SK-N-SH (cell line): ENCODE data around the gene PEX3. TPM values are rescaled to one million over a fixed set of nuclear protein-coding genes. Genes with fewer than 3 reads are reported as not detected.
"Not testable (repeated sequence)": the region's sequence is repeated elsewhere in the genome, so short reads cannot be mapped to it uniquely, and the experiment has no call there.

Experiments
- CTCF ChIA-PET: fragments of 300-600, 350-600 bp; formaldehyde crosslinking; extraction: SDS; loops from one replicate; lab custom pipeline; 2021; lab: Yijun Ruan, JAX
- POLR2A ChIA-PET: fragments of 350-600 bp; sonication (Branson Sonifier 250); formaldehyde crosslinking; extraction: SDS; loops from one replicate; lab custom pipeline; 2020; ENCODE audit warnings: antibody characterized with exemption, inconsistent platforms; lab: Yijun Ruan, JAX
- DNase-seq: peaks from one replicate; pipeline ENCODE4 v3.0.0; 2012
- H2AFZ ChIP-seq: fragments of 200-600 bp; sonication (generic); 2 replicates; pipeline ENCODE4 v1.8.1; 2016; ENCODE audit warnings: antibody characterized with exemption, mild to moderate bottlenecking, low read depth
- H3F3A ChIP-seq: fragments of 200-600 bp; sonication (generic); replicated peaks from 2 replicates; pipeline ENCODE3; 2016; ENCODE audit warnings: antibody characterized with exemption, mild to moderate bottlenecking; ENCODE audit not compliant: insufficient read depth
- H3K27ac ChIP-seq, 2 experiments: fragments of 200-500 bp in 1 of 2; fragments of 200-600 bp in 1 of 2; sonication (Bioruptor generic) in 1 of 2; sonication (generic), shearing (Covaris generic) in 1 of 2; 2 replicates each; pipeline versions ENCODE4 v1.5.1 to v1.6.1; 2014 to 2016; ENCODE audit warnings: low read depth in 2 of 2, inconsistent platforms in 1 of 2, low read length in 1 of 2, mild to moderate bottlenecking in 1 of 2, mixed read lengths in 1 of 2
- H3K27me3 ChIP-seq: fragments of 200-600 bp; sonication (generic), shearing (Covaris generic); 2 replicates; pipeline ENCODE4 v1.6.1; 2016; ENCODE audit warnings: mixed run types; ENCODE audit not compliant: insufficient read depth
- H3K36me3 ChIP-seq, 2 experiments: fragments of 200-500 bp in 1 of 2; fragments of 200-600 bp in 1 of 2; sonication (Bioruptor generic) in 1 of 2; sonication (generic) in 1 of 2; replicated peaks in 1 of 2; 2 replicates each; pipeline versions ENCODE3 to v1.5.1; 2014 to 2016; ENCODE audit warnings: low read length in 1 of 2, mild to moderate bottlenecking in 1 of 2; ENCODE audit not compliant: insufficient read depth in 2 of 2, control insufficient read depth in 1 of 2
- H3K4me1 ChIP-seq, 2 experiments: fragments of 200-500 bp in 1 of 2; fragments of 200-600 bp in 1 of 2; sonication (Bioruptor generic) in 1 of 2; sonication (generic), shearing (Covaris generic) in 1 of 2; 2 replicates each; pipeline versions ENCODE4 v1.5.1 to v1.6.1; 2014 to 2016; ENCODE audit warnings: low read depth in 1 of 2, low read length in 1 of 2, mixed run types in 1 of 2; ENCODE audit not compliant: insufficient read depth in 2 of 2, control insufficient read depth in 1 of 2
- H3K4me2 ChIP-seq: fragments of 200-600 bp; sonication (generic), shearing (Covaris generic); 2 replicates; pipeline ENCODE4 v1.6.1; 2017; ENCODE audit warnings: mixed run types
- H3K4me3 ChIP-seq, 2 experiments: fragments of 200-500 bp in 1 of 2; fragments of 200-600 bp in 1 of 2; sonication (Bioruptor generic) in 1 of 2; sonication (generic), shearing (Covaris generic) in 1 of 2; 2 replicates each; pipeline versions ENCODE4 v1.5.1 to v1.8.1; 2014 to 2016; ENCODE audit warnings: low read depth in 2 of 2, inconsistent platforms in 1 of 2, low read length in 1 of 2, mild to moderate bottlenecking in 1 of 2, mixed read lengths in 1 of 2, moderate library complexity in 1 of 2
- H3K79me2 ChIP-seq: fragments of 200-600 bp; sonication (generic); 2 replicates; pipeline ENCODE4 v1.8.1; 2017; ENCODE audit warnings: mild to moderate bottlenecking; ENCODE audit not compliant: insufficient read depth
- H3K9ac ChIP-seq: fragments of 200-600 bp; sonication (generic); 2 replicates; pipeline ENCODE4 v1.6.1; 2017; ENCODE audit warnings: mixed run types
- H3K9me2 ChIP-seq: fragments of 200-600 bp; sonication (generic); 2 replicates; pipeline ENCODE4 v1.6.1; 2017; ENCODE audit warnings: mixed run types
- H3K9me3 ChIP-seq: fragments of 200-600 bp; sonication (generic); 2 replicates; pipeline ENCODE4 v1.6.1; 2017; ENCODE audit warnings: mixed run types, mild to moderate bottlenecking, moderate library complexity
- H4K20me1 ChIP-seq: fragments of 200-600 bp; sonication (generic); 2 replicates; pipeline ENCODE4 v1.6.1; 2017; ENCODE audit warnings: mild to moderate bottlenecking, mixed run types; ENCODE audit not compliant: insufficient read depth
- FOXJ3 ChIP-seq: sonication (generic); formaldehyde crosslinking; IDR thresholded peaks from 2 replicates; pipeline ENCODE4 v1.5.1; 2020; ENCODE audit warnings: mild to moderate bottlenecking, missing genetic modification reagents
- NRF1 ChIP-seq: IDR thresholded peaks from 2 replicates; pipeline ENCODE4 v1.6.1; 2012; ENCODE audit warnings: low read depth, mild to moderate bottlenecking, low read length
- POLR2AphosphoS5 ChIP-seq: IDR thresholded peaks from 2 replicates; pipeline ENCODE4 v1.6.1; 2012; ENCODE audit warnings: low read depth, low read length
- REST ChIP-seq: IDR thresholded peaks from 2 replicates; pipeline ENCODE4 v1.6.1; 2012; ENCODE audit warnings: mild to moderate bottlenecking, low read depth, low read length, moderate library complexity
- WGBS: methylation state at CpG from one replicate; pipeline ENCODE4 v1.1.6; 2017; ENCODE audit warnings: low lambda C conversion rate; 5-methylcytosine and 5-hydroxymethylcytosine counted together
- polyA plus RNA-seq, 3 experiments: library from polyadenylated mRNA; depleted of rRNA; stranded (reverse); fragments of >200 nt; gene quantifications; 2 replicates each; pipeline ENCODE4 v1.2.3, GENCODE V29; 2012
- TF ChIP-seq, protein P1 (sequence below): fragments of 200-600 bp; sonication (generic); IDR thresholded peaks from 2 replicates; pipeline ENCODE4 v1.6.1; 2017; ENCODE audit warnings: antibody characterized with exemption, mild to moderate bottlenecking, moderate library complexity

Gene PEX3
- polyA plus RNA-seq, 1 of the 3 experiments (the other 2 are of a cell fraction) = 14.1 TPM

- Histone ChIP-seq H3K9me2 (no peaks in the 10 kb centered on the region), H3K9ac (no peak overlapping the region), H3K27me3 (no peaks in the 10 kb centered on the region), H3K4me3 (no peak overlapping the region), H3K4me2 (no peak overlapping the region), H3K27ac (no peak overlapping the region), H2AFZ (no peak overlapping the region)
- WGBS = 96% methylated on average over 2 of the region's 2 CpGs
- no peak for TF ChIP-seq NRF1
- TF ChIP-seq REST = no peak
- no peak for TF ChIP-seq POLR2AphosphoS5
- TF ChIP-seq, protein P1, sequence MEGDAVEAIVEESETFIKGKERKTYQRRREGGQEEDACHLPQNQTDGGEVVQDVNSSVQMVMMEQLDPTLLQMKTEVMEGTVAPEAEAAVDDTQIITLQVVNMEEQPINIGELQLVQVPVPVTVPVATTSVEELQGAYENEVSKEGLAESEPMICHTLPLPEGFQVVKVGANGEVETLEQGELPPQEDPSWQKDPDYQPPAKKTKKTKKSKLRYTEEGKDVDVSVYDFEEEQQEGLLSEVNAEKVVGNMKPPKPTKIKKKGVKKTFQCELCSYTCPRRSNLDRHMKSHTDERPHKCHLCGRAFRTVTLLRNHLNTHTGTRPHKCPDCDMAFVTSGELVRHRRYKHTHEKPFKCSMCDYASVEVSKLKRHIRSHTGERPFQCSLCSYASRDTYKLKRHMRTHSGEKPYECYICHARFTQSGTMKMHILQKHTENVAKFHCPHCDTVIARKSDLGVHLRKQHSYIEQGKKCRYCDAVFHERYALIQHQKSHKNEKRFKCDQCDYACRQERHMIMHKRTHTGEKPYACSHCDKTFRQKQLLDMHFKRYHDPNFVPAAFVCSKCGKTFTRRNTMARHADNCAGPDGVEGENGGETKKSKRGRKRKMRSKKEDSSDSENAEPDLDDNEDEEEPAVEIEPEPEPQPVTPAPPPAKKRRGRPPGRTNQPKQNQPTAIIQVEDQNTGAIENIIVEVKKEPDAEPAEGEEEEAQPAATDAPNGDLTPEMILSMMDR = no peak
- TF ChIP-seq FOXJ3 (CRISPR knock-in tag) = no peak
- TF ChIP-seq, all 33 proteins: peak for 0
- Histone ChIP-seq H3F3A (no peaks in the 10 kb centered on the region), H4K20me1 (no peaks in the 10 kb centered on the region), H3K4me1 (no peaks in the 10 kb centered on the region), H3K9me3 (no peaks in the 10 kb centered on the region), H3K36me3 (peaks cover 7 to 13% of the 10 kb centered on the region in 2 experiments), H3K79me2 (peaks cover 6% of the 10 kb centered on the region; the same call in 1 of the 2 replicates)
- no peak for DNase-seq
- ChIA-PET CTCF (interaction anchor here (0.7 to 1.4 kb wide), 2 partner anchors 968 to 1674 kb away, joined by 3 to 4 read pairs; no protein-coding TSS in a partner anchor), POLR2A (no interaction called here)
These were observed 7.5 kb upstream of the PEX3 start for GRCh38 chr6:143443096-143443495.

DNA sequence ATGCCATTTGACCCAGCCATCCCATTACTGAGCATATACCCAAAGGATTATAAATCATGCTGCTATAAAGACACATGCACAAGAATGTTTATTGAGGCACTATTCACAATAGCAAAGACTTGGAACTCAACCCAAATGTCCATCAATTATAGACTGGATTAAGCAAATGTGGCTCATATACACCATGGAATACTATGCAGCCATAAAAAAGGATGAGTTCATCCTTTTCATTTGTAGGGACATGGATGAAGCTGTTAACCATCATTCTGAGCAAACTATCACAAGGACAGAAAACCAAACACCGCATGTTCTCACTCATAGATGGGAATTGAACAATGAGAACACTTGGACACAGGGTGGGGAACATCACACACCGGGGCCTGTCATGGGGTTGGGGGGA is 2.7 kb upstream of the PEX3 start:
- not testable (repeated sequence) for H3K27me3 ChIP-seq, H3K4me3 ChIP-seq, H3K36me3 ChIP-seq, H3K9ac ChIP-seq, H3K9me2 ChIP-seq, H3K9me3 ChIP-seq, H2AFZ ChIP-seq, H3K4me2 ChIP-seq, H4K20me1 ChIP-seq, H3F3A ChIP-seq, DNase-seq, H3K27ac ChIP-seq, H3K4me1 ChIP-seq
- peaks cover 35% of the 10 kb centered on the region for H3K79me2 ChIP-seq
- 98% methylated on average over 2 of the region's 2 CpGs for WGBS
- CTCF ChIA-PET = interaction anchor here (1.8 kb wide), 1 partner anchor 21 kb away, joined by 5 read pairs; no protein-coding TSS in a partner anchor
- POLR2A ChIA-PET = interaction anchor here (0.5 kb wide), 1 partner anchor 642 kb away, joined by 3 read pairs; no protein-coding TSS in a partner anchor
